ENCODE measurements around the gene FIG4.
A peak's percentile ranks its signal among the peaks of the same experiment; 100 is the strongest.
"Not testable (repeated sequence)": the region's sequence is repeated elsewhere in the genome, so short reads cannot be mapped to it uniquely, and the experiment has no call there.

The FIG4 gene

GRCh38 chr6:109705258-109705657 is 14.2 kb downstream of the FIG4 start:
- DNase-seq, result peak; percentile 79

- DNase-seq, result no peak
Measured at GRCh38 chr6:109706513-109706912, 15.4 kb downstream of the FIG4 start.

GRCh38 chr6:109708099-109708498 is 17.0 kb downstream of the FIG4 start:
- DNase-seq, result not testable (repeated sequence)

GRCh38 chr6:109713097-109713496 is 22.0 kb downstream of the FIG4 start:
- DNase-seq, result no peak

GRCh38 chr6:109714166-109714565 is 23.1 kb downstream of the FIG4 start:
- no peak for DNase-seq

- DNase-seq, result no peak
Measured at GRCh38 chr6:109714611-109715010, 23.5 kb downstream of the FIG4 start.

GRCh38 chr6:109715616-109716015 is 24.5 kb downstream of the FIG4 start:
- DNase-seq, result no peak

GRCh38 chr6:109717971-109718370 is 26.9 kb downstream of the FIG4 start:
- no peak for DNase-seq

- DNase-seq, result no peak
Measured at GRCh38 chr6:109718991-109719390, 27.9 kb downstream of the FIG4 start.

- no peak for DNase-seq
Measured at GRCh38 chr6:109720311-109720710, 29.2 kb downstream of the FIG4 start.

GRCh38 chr6:109722011-109722410 is 30.9 kb downstream of the FIG4 start:
- DNase-seq, result no peak

GRCh38 chr6:109722564-109723254 is 31.6 kb downstream of the FIG4 start:
- no peak for DNase-seq

GRCh38 chr6:109725250-109725649 is 34.2 kb downstream of the FIG4 start:
- not testable (repeated sequence) for DNase-seq

- no peak for DNase-seq
Measured at GRCh38 chr6:109736273-109737025, 45.4 kb downstream of the FIG4 start.

GRCh38 chr6:109738255-109738654 is 47.2 kb downstream of the FIG4 start:
- no peak for DNase-seq

GRCh38 chr6:109738667-109739066 is 47.6 kb downstream of the FIG4 start:
- DNase-seq, result no peak

- no peak for DNase-seq
Measured at GRCh38 chr6:109739686-109740085, 48.6 kb downstream of the FIG4 start.

- no peak for DNase-seq
Measured at GRCh38 chr6:109740787-109741186, 49.7 kb downstream of the FIG4 start.

- DNase-seq, result no peak
Measured at GRCh38 chr6:109743739-109744138, 52.6 kb downstream of the FIG4 start.

- DNase-seq, result not testable (repeated sequence)
Measured at GRCh38 chr6:109744779-109745178, 53.7 kb downstream of the FIG4 start.

GRCh38 chr6:109747221-109747620 is 56.1 kb downstream of the FIG4 start:
- DNase-seq, result no peak

- no peak for DNase-seq
Measured at GRCh38 chr6:109759098-109759955, 68.2 kb downstream of the FIG4 start.

GRCh38 chr6:109760208-109760607 is 69.1 kb downstream of the FIG4 start:
- DNase-seq, result no peak

GRCh38 chr6:109762166-109762565 is 71.1 kb downstream of the FIG4 start:
- DNase-seq, result no peak
